Measurements from ENCODE around the gene SPEN. TPM values are rescaled to one million over a fixed set of nuclear protein-coding genes. Genes with fewer than 3 reads are reported as not detected.

Gene SPEN
- polyA plus RNA-seq, 1 donor from 2014 or later: 7.1 TPM

GRCh38 chr1:15881961-15882360 lies 34.5 kb downstream of the SPEN start:
- no peaks in the 10 kb centered on the region for H3K9me2 ChIP-seq (ENCODE audit: insufficient read depth, low read length)
- H3K9me3 ChIP-seq (ENCODE audit: low read length): no peaks in the 10 kb centered on the region
- no peak overlapping the region for H2AFZ ChIP-seq (ENCODE audit: low read depth, low read length)
- peaks cover 87% of the 10 kb centered on the region for H3K79me2 ChIP-seq (replicated peaks; ENCODE audit: insufficient read depth, low read length)
- H3K27ac ChIP-seq (ENCODE audit: low read length): no peak overlapping the region
- H3K27me3 ChIP-seq (ENCODE audit: insufficient read depth, low read depth, low read length): no peaks in the 10 kb centered on the region
- TF ChIP-seq SMC3 (conservative IDR thresholded peaks at IDR 0.05; ENCODE audit: poor library complexity) (no peak), EZH2 (IDR thresholded peaks at IDR 0.05; ENCODE audit: borderline replicate concordance, insufficient read depth, low read length, poor library complexity, severe bottlenecking) (no peak), TAF1 (IDR thresholded peaks at IDR 0.05; ENCODE audit: low read depth) (no peak), MXI1 (conservative IDR thresholded peaks at IDR 0.05; ENCODE audit: poor library complexity, severe bottlenecking) (no peak), EP300 (conservative IDR thresholded peaks at IDR 0.05; ENCODE audit: poor library complexity, severe bottlenecking) (no peak), POLR2AphosphoS5 (IDR thresholded peaks at IDR 0.05) (no peak), RAD21 (conservative IDR thresholded peaks at IDR 0.05) (no peak)
- TF ChIP-seq, protein P1, sequence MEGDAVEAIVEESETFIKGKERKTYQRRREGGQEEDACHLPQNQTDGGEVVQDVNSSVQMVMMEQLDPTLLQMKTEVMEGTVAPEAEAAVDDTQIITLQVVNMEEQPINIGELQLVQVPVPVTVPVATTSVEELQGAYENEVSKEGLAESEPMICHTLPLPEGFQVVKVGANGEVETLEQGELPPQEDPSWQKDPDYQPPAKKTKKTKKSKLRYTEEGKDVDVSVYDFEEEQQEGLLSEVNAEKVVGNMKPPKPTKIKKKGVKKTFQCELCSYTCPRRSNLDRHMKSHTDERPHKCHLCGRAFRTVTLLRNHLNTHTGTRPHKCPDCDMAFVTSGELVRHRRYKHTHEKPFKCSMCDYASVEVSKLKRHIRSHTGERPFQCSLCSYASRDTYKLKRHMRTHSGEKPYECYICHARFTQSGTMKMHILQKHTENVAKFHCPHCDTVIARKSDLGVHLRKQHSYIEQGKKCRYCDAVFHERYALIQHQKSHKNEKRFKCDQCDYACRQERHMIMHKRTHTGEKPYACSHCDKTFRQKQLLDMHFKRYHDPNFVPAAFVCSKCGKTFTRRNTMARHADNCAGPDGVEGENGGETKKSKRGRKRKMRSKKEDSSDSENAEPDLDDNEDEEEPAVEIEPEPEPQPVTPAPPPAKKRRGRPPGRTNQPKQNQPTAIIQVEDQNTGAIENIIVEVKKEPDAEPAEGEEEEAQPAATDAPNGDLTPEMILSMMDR (IDR thresholded peaks at IDR 0.05; ENCODE audit: poor library complexity, severe bottlenecking): no peak
- TF ChIP-seq, protein P2, sequence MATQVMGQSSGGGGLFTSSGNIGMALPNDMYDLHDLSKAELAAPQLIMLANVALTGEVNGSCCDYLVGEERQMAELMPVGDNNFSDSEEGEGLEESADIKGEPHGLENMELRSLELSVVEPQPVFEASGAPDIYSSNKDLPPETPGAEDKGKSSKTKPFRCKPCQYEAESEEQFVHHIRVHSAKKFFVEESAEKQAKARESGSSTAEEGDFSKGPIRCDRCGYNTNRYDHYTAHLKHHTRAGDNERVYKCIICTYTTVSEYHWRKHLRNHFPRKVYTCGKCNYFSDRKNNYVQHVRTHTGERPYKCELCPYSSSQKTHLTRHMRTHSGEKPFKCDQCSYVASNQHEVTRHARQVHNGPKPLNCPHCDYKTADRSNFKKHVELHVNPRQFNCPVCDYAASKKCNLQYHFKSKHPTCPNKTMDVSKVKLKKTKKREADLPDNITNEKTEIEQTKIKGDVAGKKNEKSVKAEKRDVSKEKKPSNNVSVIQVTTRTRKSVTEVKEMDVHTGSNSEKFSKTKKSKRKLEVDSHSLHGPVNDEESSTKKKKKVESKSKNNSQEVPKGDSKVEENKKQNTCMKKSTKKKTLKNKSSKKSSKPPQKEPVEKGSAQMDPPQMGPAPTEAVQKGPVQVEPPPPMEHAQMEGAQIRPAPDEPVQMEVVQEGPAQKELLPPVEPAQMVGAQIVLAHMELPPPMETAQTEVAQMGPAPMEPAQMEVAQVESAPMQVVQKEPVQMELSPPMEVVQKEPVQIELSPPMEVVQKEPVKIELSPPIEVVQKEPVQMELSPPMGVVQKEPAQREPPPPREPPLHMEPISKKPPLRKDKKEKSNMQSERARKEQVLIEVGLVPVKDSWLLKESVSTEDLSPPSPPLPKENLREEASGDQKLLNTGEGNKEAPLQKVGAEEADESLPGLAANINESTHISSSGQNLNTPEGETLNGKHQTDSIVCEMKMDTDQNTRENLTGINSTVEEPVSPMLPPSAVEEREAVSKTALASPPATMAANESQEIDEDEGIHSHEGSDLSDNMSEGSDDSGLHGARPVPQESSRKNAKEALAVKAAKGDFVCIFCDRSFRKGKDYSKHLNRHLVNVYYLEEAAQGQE (IDR thresholded peaks at IDR 0.05; ENCODE audit: borderline replicate concordance): no peak
- H3K4me3 ChIP-seq (ENCODE audit: low read length): no peak overlapping the region
- no peaks in the 10 kb centered on the region for H3K36me3 ChIP-seq (ENCODE audit: insufficient read depth, low read length)
- H3K9ac ChIP-seq (ENCODE audit: low read length): no peak overlapping the region
- peaks cover 3% of the 10 kb centered on the region for H4K20me1 ChIP-seq (ENCODE audit: insufficient read depth)
- no peak overlapping the region for H3K4me2 ChIP-seq (ENCODE audit: low read length)
- no peaks in the 10 kb centered on the region for H3F3A ChIP-seq (ENCODE audit: insufficient read depth, low read length, poor library complexity, severe bottlenecking)

- H3K27ac ChIP-seq (ENCODE audit: low read length): no peak overlapping the region
- peaks cover 85% of the 10 kb centered on the region for H3K79me2 ChIP-seq (replicated peaks; ENCODE audit: insufficient read depth, low read length)
- H3K9me3 ChIP-seq (ENCODE audit: low read length): no peaks in the 10 kb centered on the region
- no peaks in the 10 kb centered on the region for H3K36me3 ChIP-seq (ENCODE audit: insufficient read depth, low read length)
- H3K4me3 ChIP-seq (ENCODE audit: low read length): no peak overlapping the region
- peaks cover 3% of the 10 kb centered on the region for H4K20me1 ChIP-seq (ENCODE audit: insufficient read depth)
- no peaks in the 10 kb centered on the region for H3F3A ChIP-seq (ENCODE audit: insufficient read depth, low read length, poor library complexity, severe bottlenecking)
- H3K27me3 ChIP-seq (ENCODE audit: insufficient read depth, low read depth, low read length): no peaks in the 10 kb centered on the region
- TF ChIP-seq EP300 (conservative IDR thresholded peaks at IDR 0.05; ENCODE audit: poor library complexity, severe bottlenecking) (no peak), EZH2 (IDR thresholded peaks at IDR 0.05; ENCODE audit: borderline replicate concordance, insufficient read depth, low read length, poor library complexity, severe bottlenecking) (no peak), POLR2AphosphoS5 (IDR thresholded peaks at IDR 0.05) (no peak)
- TF ChIP-seq, protein P2 (IDR thresholded peaks at IDR 0.05; ENCODE audit: borderline replicate concordance): no peak
- TF ChIP-seq, protein P1 (IDR thresholded peaks at IDR 0.05; ENCODE audit: poor library complexity, severe bottlenecking): no peak
- no peak overlapping the region for H3K9ac ChIP-seq (ENCODE audit: low read length)
- H2AFZ ChIP-seq (ENCODE audit: low read depth, low read length): no peak overlapping the region
- H3K4me2 ChIP-seq (ENCODE audit: low read length): no peak overlapping the region
- H3K9me2 ChIP-seq (ENCODE audit: insufficient read depth, low read length): no peaks in the 10 kb centered on the region
Measured at GRCh38 chr1:15882665-15883064, 35.2 kb downstream of the SPEN start.

Data from neural cell (in vitro differentiated cells).